ENCODE results near the gene NR4A1. TPM values are rescaled to one million over a fixed set of nuclear protein-coding genes. Genes with fewer than 3 reads are reported as not detected.

Gene NR4A1
- polyA plus RNA-seq, 1 of the 3 experiments (the other 2 are of a cell fraction), result 120 TPM

- TF ChIP-seq USF2 (IDR thresholded peaks at IDR 0.05; ENCODE audit: borderline replicate concordance, low read depth, low read length), result no peak
- no peak for TF ChIP-seq RCOR1 (IDR thresholded peaks at IDR 0.05; ENCODE audit: low read length)
- no peak for TF ChIP-seq NRF1 (IDR thresholded peaks at IDR 0.05; ENCODE audit: low read depth, low read length)
- no peak for TF ChIP-seq ZBTB33 (IDR thresholded peaks at IDR 0.05; ENCODE audit: borderline replicate concordance, low read depth)
- no peak for TF ChIP-seq MAX (IDR thresholded peaks at IDR 0.05; ENCODE audit: low read depth)
- TF ChIP-seq JUND (IDR thresholded peaks at IDR 0.05), result no peak
- TF ChIP-seq FOXJ3 (CRISPR knock-in tag; IDR thresholded peaks at IDR 0.05), result no peak
- no peak for TF ChIP-seq SIN3A (IDR thresholded peaks at IDR 0.05; ENCODE audit: borderline replicate concordance, low read depth, low read length)
- no peak for TF ChIP-seq USF1 (IDR thresholded peaks at IDR 0.05; ENCODE audit: borderline replicate concordance, low read depth)
Observed at GRCh38 chr12:52091869-52092268, 40.6 kb downstream of the NR4A1 start (continued).

- Histone ChIP-seq H3K79me2 (ENCODE audit: insufficient read depth) (no peaks in the 10 kb centered on the region), H3K27ac (ENCODE audit: low read depth in 2 of 2, low read length in 1 of 2) (no peak overlapping the region), H3K36me3 (replicated peaks in 1 of 2; ENCODE audit: control insufficient read depth in 1 of 2, insufficient read depth in 2 of 2, low read length in 1 of 2) (no peaks in the 10 kb centered on the region), H4K20me1 (ENCODE audit: insufficient read depth) (no peaks in the 10 kb centered on the region), H3K4me2 (no peak overlapping the region), H3K4me3 (ENCODE audit: low read depth in 2 of 2, low read length in 1 of 2) (no peak overlapping the region), H2AFZ (ENCODE audit: low read depth) (no peak overlapping the region), H3K27me3 (ENCODE audit: insufficient read depth) (peaks cover 35% of the 10 kb centered on the region), H3F3A (replicated peaks; ENCODE audit: insufficient read depth) (no peaks in the 10 kb centered on the region), H3K9ac (no peak overlapping the region), H3K9me2 (no peaks in the 10 kb centered on the region), H3K4me1 (ENCODE audit: control insufficient read depth in 1 of 2, insufficient read depth in 2 of 2, low read depth in 1 of 2, low read length in 1 of 2) (no peaks in the 10 kb centered on the region; a peak in 1 of 4 replicates), H3K9me3 (no peaks in the 10 kb centered on the region)
- peak; percentile 34 for DNase-seq
- POLR2A ChIA-PET, result no interaction called here
- 64% methylated on average over 7 of the region's 7 CpGs for WGBS (ENCODE audit: low lambda C conversion rate)
- TF ChIP-seq PBX3 (IDR thresholded peaks at IDR 0.05) (no peak), JUND (IDR thresholded peaks at IDR 0.05) (no peak), NRF1 (IDR thresholded peaks at IDR 0.05; ENCODE audit: low read depth, low read length) (no peak), RCOR1 (IDR thresholded peaks at IDR 0.05; ENCODE audit: low read length) (no peak), FOSL2 (IDR thresholded peaks at IDR 0.05; ENCODE audit: borderline replicate concordance, low read depth) (no peak), MXI1 (IDR thresholded peaks at IDR 0.05; ENCODE audit: low read depth, low read length) (no peak), FOXM1 (IDR thresholded peaks at IDR 0.05; ENCODE audit: low read depth) (no peak), ZBTB33 (IDR thresholded peaks at IDR 0.05; ENCODE audit: borderline replicate concordance, low read depth) (no peak), TCF12 (IDR thresholded peaks at IDR 0.05) (no peak)
- CTCF ChIA-PET, result interaction anchor here (0.7 to 2.1 kb wide), 5 partner anchors 8 to 89 kb away, joined by 5 to 21 read pairs (median 6); no protein-coding TSS in a partner anchor
Observed at GRCh38 chr12:52093346-52093745, 42.1 kb downstream of the NR4A1 start.

Data from SK-N-SH (cell line).